HUES6 (cell line): ENCODE data around the gene PEPD.

Experiments
- H3K27ac ChIP-seq: 2 replicates; pipeline ENCODE4 v1.7.0; 2013; ENCODE audit warnings: low read depth, mild to moderate bottlenecking, low read length, inconsistent platforms
- H3K27me3 ChIP-seq: 2 replicates; pipeline ENCODE4 v1.6.1; 2013; ENCODE audit warnings: low read length; ENCODE audit not compliant: control insufficient read depth, insufficient read depth
- H3K36me3 ChIP-seq: 2 replicates; pipeline ENCODE4 v1.6.1; 2013; ENCODE audit warnings: low read length; ENCODE audit not compliant: control insufficient read depth, insufficient read depth
- H3K4me1 ChIP-seq: 2 replicates; pipeline ENCODE4 v1.6.1; 2013; ENCODE audit warnings: low read length; ENCODE audit not compliant: control insufficient read depth, insufficient read depth
- H3K4me3 ChIP-seq: 2 replicates; pipeline ENCODE4 v1.5.1; 2013; ENCODE audit warnings: low read depth, low read length
- H3K9ac ChIP-seq: one replicate; pipeline ENCODE4 v1.6.1; 2013; ENCODE audit warnings: mild to moderate bottlenecking, low read length
- H3K9me3 ChIP-seq: 2 replicates; pipeline ENCODE4 v1.6.1; 2013; ENCODE audit warnings: low read depth, low read length; ENCODE audit not compliant: control insufficient read depth, insufficient read depth

The PEPD gene

DNA sequence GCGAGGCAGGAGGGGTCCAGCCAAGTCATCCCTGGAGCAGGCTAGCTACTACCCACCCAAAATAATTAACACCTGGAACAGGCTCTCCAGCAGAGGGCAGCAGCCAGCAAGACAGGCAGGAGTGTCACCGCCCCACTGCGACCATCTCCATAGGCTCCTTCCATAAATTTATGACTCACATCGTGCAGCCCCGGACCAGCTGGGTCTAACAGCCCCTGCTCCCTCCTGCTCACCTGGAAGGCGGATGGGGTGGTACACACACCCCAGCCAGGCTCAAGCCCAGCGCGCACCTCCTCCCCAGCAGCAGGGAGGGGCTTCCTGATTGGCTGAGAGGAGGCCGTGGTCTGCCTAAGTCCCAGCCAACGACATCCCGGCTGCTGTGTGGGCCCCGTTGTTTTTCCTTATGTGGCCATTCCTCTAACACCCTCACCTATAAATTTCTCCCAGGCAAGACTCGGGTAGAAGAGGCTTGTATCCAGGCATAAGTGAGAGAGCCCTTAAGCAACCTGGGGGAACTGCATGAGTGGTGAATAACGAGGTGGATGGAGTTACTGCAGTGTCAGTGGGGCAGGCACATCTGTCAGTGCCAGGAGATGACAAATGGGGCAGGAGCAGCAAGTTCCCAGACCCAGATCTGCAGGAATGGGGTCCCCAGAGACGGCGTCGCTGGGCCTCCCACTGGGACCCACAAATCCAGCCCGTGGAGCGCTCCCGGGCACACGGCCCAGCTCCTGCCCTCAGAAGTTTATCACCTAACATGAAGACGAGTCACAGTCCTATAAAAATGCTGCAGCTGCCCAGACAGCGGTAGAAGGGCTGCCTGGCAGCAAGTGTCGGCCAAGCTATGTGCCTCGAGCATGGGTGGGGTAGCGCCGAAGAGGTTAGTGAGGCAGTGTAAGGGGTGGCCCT, 105.0 kb downstream of the PEPD start:
- H3K4me1 ChIP-seq, result peaks cover 6% of the 10 kb centered on the region; the same call in 1 of the 2 replicates
- no peak overlapping the region for H3K27ac ChIP-seq
- no peaks in the 10 kb centered on the region for H3K27me3 ChIP-seq
- no peaks in the 10 kb centered on the region for H3K36me3 ChIP-seq
- H3K9ac ChIP-seq, result no peak overlapping the region
- H3K4me3 ChIP-seq, result peak overlapping the region; percentile 44
- H3K9me3 ChIP-seq, result no peaks in the 10 kb centered on the region

GRCh38 chr19:33414667-33415605, 106.7 kb downstream of the PEPD start:
- H3K4me1 ChIP-seq, result peaks cover 6% of the 10 kb centered on the region; the same call in 1 of the 2 replicates
- no peak overlapping the region for H3K9ac ChIP-seq
- H3K27ac ChIP-seq, result no peak overlapping the region
- H3K27me3 ChIP-seq, result no peaks in the 10 kb centered on the region
- no peak overlapping the region for H3K4me3 ChIP-seq
- H3K36me3 ChIP-seq, result peaks cover 7% of the 10 kb centered on the region; the same call in 1 of the 2 replicates
- no peaks in the 10 kb centered on the region for H3K9me3 ChIP-seq

GRCh38 chr19:33413868-33414666, 107.5 kb downstream of the PEPD start:
- no peaks in the 10 kb centered on the region for H3K27me3 ChIP-seq

GRCh38 chr19:33413426-33413725, 108.2 kb downstream of the PEPD start:
- H3K4me3 ChIP-seq, result no peak overlapping the region
- H3K9ac ChIP-seq, result no peak overlapping the region
- H3K36me3 ChIP-seq, result peaks cover 7% of the 10 kb centered on the region; the same call in 1 of the 2 replicates
- peaks cover 6% of the 10 kb centered on the region; the same call in 1 of the 2 replicates for H3K4me1 ChIP-seq
- no peaks in the 10 kb centered on the region for H3K9me3 ChIP-seq
- no peaks in the 10 kb centered on the region for H3K27me3 ChIP-seq
- H3K27ac ChIP-seq, result no peak overlapping the region

More at GRCh38 chr19:33413868-33414666, 107.5 kb downstream of the PEPD start:
- no peaks in the 10 kb centered on the region for H3K9me3 ChIP-seq
- H3K36me3 ChIP-seq, result peaks cover 7% of the 10 kb centered on the region; the same call in 1 of the 2 replicates
- H3K4me3 ChIP-seq, result no peak overlapping the region
- no peak overlapping the region for H3K27ac ChIP-seq
- peaks cover 6% of the 10 kb centered on the region; the same call in 1 of the 2 replicates for H3K4me1 ChIP-seq
- no peak overlapping the region for H3K9ac ChIP-seq

DNA sequence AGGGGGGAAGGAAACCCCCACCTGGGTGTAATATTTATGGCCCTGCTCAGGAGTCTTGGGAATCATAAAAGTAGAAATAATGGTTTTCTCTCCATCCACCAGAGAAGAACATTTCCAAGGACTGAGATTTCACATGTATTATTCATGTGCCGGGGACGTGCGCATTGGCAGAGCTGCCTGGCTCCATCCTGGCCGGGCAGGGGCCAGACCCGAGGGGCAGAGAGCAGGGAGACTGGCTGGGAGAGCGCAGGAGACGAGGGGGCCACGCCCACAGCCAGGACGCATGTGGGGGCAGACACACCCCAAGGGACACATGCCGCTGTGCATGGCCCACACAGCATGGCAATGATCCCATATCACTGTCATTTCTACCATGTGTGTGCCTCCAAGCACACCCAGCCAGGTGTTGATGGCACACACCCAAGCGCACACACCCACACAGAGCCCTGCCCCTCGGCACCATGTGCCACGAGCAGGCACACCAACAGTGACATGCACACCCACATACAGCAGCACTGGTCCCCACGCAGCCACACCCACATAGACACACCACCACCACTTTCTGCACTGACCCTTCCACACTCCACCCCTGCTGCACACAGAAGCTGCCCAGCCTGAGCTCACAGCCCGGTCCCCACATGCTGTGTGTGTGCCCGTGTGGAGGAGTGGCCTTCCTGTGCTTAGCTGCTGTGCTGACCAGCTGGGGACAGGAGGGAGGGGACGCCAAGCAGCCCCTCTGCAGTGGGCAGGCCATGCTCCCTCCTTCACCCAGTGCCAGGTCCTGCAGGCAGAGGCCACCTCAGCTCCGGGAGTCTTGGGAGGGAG, 108.8 kb downstream of the PEPD start:
- Histone ChIP-seq H3K4me3 (no peak overlapping the region), H3K27me3 (no peaks in the 10 kb centered on the region), H3K4me1 (peaks cover 6% of the 10 kb centered on the region; the same call in 1 of the 2 replicates), H3K9me3 (no peaks in the 10 kb centered on the region), H3K27ac (no peak overlapping the region), H3K36me3 (peaks cover 7% of the 10 kb centered on the region; the same call in 1 of the 2 replicates), H3K9ac (peak overlapping the region; percentile 34)

GRCh38 chr19:33411621-33412180, 109.9 kb downstream of the PEPD start:
- Histone ChIP-seq H3K9ac (no peak overlapping the region), H3K4me3 (no peak overlapping the region), H3K4me1 (peaks cover 5% of the 10 kb centered on the region), H3K9me3 (no peaks in the 10 kb centered on the region), H3K36me3 (peaks cover 7% of the 10 kb centered on the region; the same call in 1 of the 2 replicates), H3K27me3 (no peaks in the 10 kb centered on the region), H3K27ac (no peak overlapping the region)

DNA sequence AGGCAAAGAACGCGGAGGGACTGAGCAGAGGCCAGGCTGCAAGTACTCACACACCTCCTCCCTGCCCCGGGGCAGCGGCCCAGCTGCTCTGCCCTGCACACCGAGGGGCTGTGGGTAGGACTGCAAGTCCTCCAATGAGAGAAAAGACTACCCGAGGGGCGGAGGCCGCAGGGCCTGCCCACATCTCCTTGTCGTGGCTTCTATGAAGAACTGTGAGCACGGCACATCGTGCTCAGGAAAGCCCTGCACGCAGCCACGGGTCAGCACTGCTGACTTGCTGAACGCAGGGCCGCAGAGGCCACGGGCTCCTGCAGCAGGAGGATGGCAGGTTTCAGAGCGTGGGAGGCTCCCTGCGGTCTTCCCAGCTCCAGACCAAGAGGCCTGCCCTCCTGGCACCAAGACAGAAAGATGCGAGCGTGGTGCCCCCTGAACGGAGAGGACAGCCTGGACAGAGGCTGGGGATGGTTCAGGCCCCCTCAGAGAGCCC, 110.6 kb downstream of the PEPD start:
- Histone ChIP-seq H3K27ac (no peak overlapping the region), H3K36me3 (peaks cover 7% of the 10 kb centered on the region; the same call in 1 of the 2 replicates), H3K4me3 (no peak overlapping the region)

DNA sequence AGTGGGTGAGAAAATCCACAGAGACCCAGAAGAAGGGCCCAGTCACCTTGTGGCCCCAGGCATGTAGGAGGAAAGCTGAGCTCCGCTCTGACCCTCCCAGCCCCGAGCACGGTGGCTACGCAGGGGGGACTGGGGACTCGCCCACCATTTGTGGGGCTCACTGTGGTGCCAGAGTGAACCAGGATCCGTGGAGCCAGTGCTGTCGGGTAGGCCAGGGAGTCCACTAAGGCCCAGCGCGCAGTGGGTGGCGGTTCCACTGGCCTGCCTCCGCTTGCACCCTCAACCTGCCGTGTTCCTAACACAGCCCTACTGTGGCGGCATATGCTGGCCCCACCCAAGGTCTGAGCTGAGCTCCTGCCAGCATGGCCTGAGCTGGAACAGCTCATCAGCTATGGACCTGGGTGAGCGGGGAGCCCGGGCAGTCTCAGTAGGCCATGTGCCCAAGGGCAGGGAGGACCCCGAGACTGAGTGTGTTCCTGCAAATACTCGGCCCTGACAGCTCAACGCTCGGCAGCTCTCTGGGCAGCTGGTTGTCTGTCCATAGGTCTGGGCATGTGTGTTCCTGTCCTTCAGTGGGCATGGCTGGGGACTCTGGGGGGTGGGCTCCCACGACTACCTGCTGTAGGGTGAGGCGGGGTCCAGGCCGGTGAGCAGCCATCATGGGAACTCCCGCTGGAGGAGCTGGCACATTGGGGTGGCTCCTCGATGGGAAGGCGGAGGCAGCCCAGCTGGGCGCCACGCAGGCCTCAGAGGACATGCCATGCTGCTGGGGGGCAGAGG, 111.5 kb downstream of the PEPD start:
- Histone ChIP-seq H3K27ac (no peak overlapping the region), H3K36me3 (peaks cover 10% of the 10 kb centered on the region; the same call in 1 of the 2 replicates), H3K4me3 (no peak overlapping the region)

More for the DNA sequence above, 110.6 kb downstream of the PEPD start:
- peaks cover 6% of the 10 kb centered on the region for H3K4me1 ChIP-seq
- H3K9me3 ChIP-seq, result no peaks in the 10 kb centered on the region
- H3K9ac ChIP-seq, result no peak overlapping the region
- H3K27me3 ChIP-seq, result no peaks in the 10 kb centered on the region

More for the DNA sequence above, 111.5 kb downstream of the PEPD start:
- Histone ChIP-seq H3K4me1 (peaks cover 6% of the 10 kb centered on the region), H3K27me3 (no peaks in the 10 kb centered on the region), H3K9ac (no peak overlapping the region), H3K9me3 (no peaks in the 10 kb centered on the region)
